Endothelial cell of umbilical vein (primary cell): ENCODE data around the gene ZBTB20. TPM values are rescaled to one million over a fixed set of nuclear protein-coding genes. Genes with fewer than 3 reads are reported as not detected.

ENCODE experiments used
- BruUV-seq: library from RNA; stranded (reverse); fragments of 400-500 nt; replicated peaks from 2 replicates; lab custom pipeline; 2021; lab: Mats Ljungman, UMichigan
- CTCF ChIA-PET: fragments of 300-600, 350-600 bp; sonication (Branson Sonifier 250); formaldehyde crosslinking; loops from one replicate; lab custom pipeline; 2021; ENCODE audit warnings: antibody characterized with exemption, inconsistent platforms; lab: Charles Lee
- POLR2A ChIA-PET: fragments of 300-600, 350-600 bp; sonication (Branson Sonifier 250); formaldehyde crosslinking; loops from one replicate; lab custom pipeline; 2021; ENCODE audit warnings: antibody characterized with exemption, inconsistent platforms; lab: Charles Lee
- DNase-seq: peaks from one replicate; pipeline ENCODE4 v3.0.0-alpha.2; 2011; ENCODE audit warnings: low read depth, low spot score
- FAIRE-seq: peaks from 2 replicates; lab custom pipeline; 2011; peaks lifted over from hg19 to GRCh38; lab: Jason Lieb, UNC
- H2AFZ ChIP-seq: 2 replicates; pipeline ENCODE4 v1.6.0; 2012; ENCODE audit warnings: low read depth, low read length, control low read depth, inconsistent platforms
- H3K27ac ChIP-seq: 2 replicates; pipeline ENCODE4 v1.5.1; 2011; ENCODE audit warnings: low read depth, mild to moderate bottlenecking, control low read depth, low read length, moderate library complexity; ENCODE audit not compliant: insufficient read depth
- H3K27me3 ChIP-seq, 2 experiments: 2 replicates each; pipeline versions ENCODE4 v1.6.0 to v1.6.1; 2011; ENCODE audit warnings: low read length in 2 of 2, mixed read lengths in 1 of 2; ENCODE audit not compliant: control insufficient read depth in 2 of 2, insufficient read depth in 2 of 2
- H3K36me3 ChIP-seq, 2 experiments: 2 replicates in 1 of 2; 3 replicates in 1 of 2; pipeline ENCODE4 v1.5.1; 2011; ENCODE audit warnings: low read length in 2 of 2, mild to moderate bottlenecking in 1 of 2, moderate library complexity in 1 of 2; ENCODE audit not compliant: control insufficient read depth in 2 of 2, insufficient read depth in 2 of 2; ENCODE audit errors: extremely low read depth in 1 of 2
- H3K4me1 ChIP-seq: 3 replicates; pipeline ENCODE4 v1.5.1; 2011; ENCODE audit warnings: mild to moderate bottlenecking, low read length; ENCODE audit not compliant: control insufficient read depth, insufficient read depth; ENCODE audit errors: extremely low read depth
- H3K4me2 ChIP-seq: 2 replicates; pipeline ENCODE4 v1.6.1; 2011; ENCODE audit warnings: low read length, control low read depth, mixed read lengths; ENCODE audit not compliant: insufficient read depth
- H3K4me3 ChIP-seq, 3 experiments: fragments of 200-600 bp in 1 of 3; sonication (generic), shearing (Covaris generic) in 1 of 3; replicated peaks in 1 of 3; 2 replicates each; pipeline ENCODE4 v1.5.1; 2011 to 2016; ENCODE audit warnings: control low read depth in 3 of 3, low read length in 3 of 3, mild to moderate bottlenecking in 2 of 3, inconsistent platforms in 1 of 3, low read depth in 1 of 3, moderate library complexity in 1 of 3; ENCODE audit not compliant: insufficient read depth in 1 of 3
- H3K79me2 ChIP-seq: 2 replicates; pipeline ENCODE4 v1.6.0; 2012; ENCODE audit warnings: low read length, inconsistent platforms; ENCODE audit not compliant: control insufficient read depth, insufficient read depth
- H3K9ac ChIP-seq: replicated peaks from 2 replicates; pipeline ENCODE3; 2011; ENCODE audit warnings: low read length, control low read depth; ENCODE audit not compliant: insufficient read depth; ENCODE audit errors: extremely low read depth
- H3K9me1 ChIP-seq: replicated peaks from 3 replicates; pipeline ENCODE4 v1.6.0; 2011; ENCODE audit warnings: mild to moderate bottlenecking, low read length; ENCODE audit not compliant: control insufficient read depth, insufficient read depth; ENCODE audit errors: extremely low read depth
- H3K9me3 ChIP-seq: replicated peaks from 2 replicates; pipeline ENCODE4 v1.5.1; 2012; ENCODE audit warnings: low read length, inconsistent platforms; ENCODE audit not compliant: control insufficient read depth, insufficient read depth
- H4K20me1 ChIP-seq: replicated peaks from 2 replicates; pipeline ENCODE3; 2011; ENCODE audit warnings: mild to moderate bottlenecking, low read length; ENCODE audit not compliant: control insufficient read depth, insufficient read depth; ENCODE audit errors: extremely low read depth
- EZH2 ChIP-seq: IDR thresholded peaks from 2 replicates; pipeline ENCODE4 v1.6.1; 2012; ENCODE audit warnings: borderline replicate concordance, low read depth, mild to moderate bottlenecking, moderate library complexity, low read length, inconsistent platforms; ENCODE audit not compliant: severe bottlenecking
- FOS ChIP-seq: IDR thresholded peaks from 2 replicates; pipeline ENCODE4 v1.6.1; 2011; ENCODE audit warnings: mild to moderate bottlenecking, low read length, moderate library complexity, borderline replicate concordance; ENCODE audit not compliant: insufficient read depth
- GATA2 ChIP-seq: IDR thresholded peaks from 2 replicates; pipeline ENCODE4 v1.7.0; 2011; ENCODE audit warnings: low read depth, mild to moderate bottlenecking, moderate library complexity, mixed read lengths, low read length; ENCODE audit not compliant: insufficient read length, insufficient read depth
- JUN ChIP-seq: IDR thresholded peaks from 2 replicates; pipeline ENCODE4 v1.6.1; 2011; ENCODE audit warnings: borderline replicate concordance, low read depth; ENCODE audit not compliant: insufficient read length, insufficient read depth
- MYC ChIP-seq: IDR thresholded peaks from one replicate; pipeline ENCODE4 v1.6.1; 2011; ENCODE audit warnings: mild to moderate bottlenecking, low read depth, low read length
- POLR2A ChIP-seq: IDR thresholded peaks from 2 replicates; pipeline ENCODE4 v1.6.1; 2012; ENCODE audit warnings: low read depth, mild to moderate bottlenecking, control low read depth, low read length
- POLR2AphosphoS5 ChIP-seq: IDR thresholded peaks from 2 replicates; pipeline ENCODE4 v1.6.1; 2012; ENCODE audit warnings: low read depth, mild to moderate bottlenecking, control low read depth, low read length, moderate library complexity; ENCODE audit not compliant: insufficient read depth
- dilution Hi-C: fragments of 300-500 bp; cut with MboI; formaldehyde crosslinking; loops from one replicate; pipeline ENCODE4 v1.15.0; 2019; ENCODE audit warnings: low sequenced_read_pairs; ENCODE audit not compliant: extremely low pct_ligation_motif_present
- intact Hi-C: fragments of 100-400 bp; cut with micrococcal nuclease; formaldehyde crosslinking; loops from one replicate; pipeline ENCODE4 v1.10.0; 2022
- polyA plus RNA-seq, 4 experiments: library from polyadenylated mRNA; depleted of rRNA in 3 of 4; stranded (reverse) in 3 of 4; unstranded in 1 of 4; fragments of >200 nt; gene quantifications; 2 replicates each; pipeline versions ENCODE4 v1.2.1 to v1.2.3, GENCODE V29; 2011 to 2012; ENCODE audit warnings: missing spikeins in 1 of 4
- total RNA-seq: library from RNA; stranded (reverse); gene quantifications from 2 replicates; pipeline ENCODE4 v1.2.3, GENCODE V29; 2021
- TF ChIP-seq, protein P1 (sequence below): IDR thresholded peaks from 2 replicates; pipeline ENCODE4 v1.6.1; 2011; ENCODE audit not compliant: insufficient read depth, insufficient read length
- TF ChIP-seq, protein P2 (sequence below), 2 donors: IDR thresholded peaks; 1 replicate in 1 of 2; 2 replicates in 1 of 2; pipeline ENCODE4 v1.5.1; 2011; ENCODE audit warnings: low read length in 2 of 2, mild to moderate bottlenecking in 2 of 2, moderate library complexity in 2 of 2, control low read depth in 1 of 2, inconsistent platforms in 1 of 2, low read depth in 1 of 2; ENCODE audit not compliant: insufficient read depth in 1 of 2; ENCODE audit errors: extremely low read depth in 1 of 2

Gene ZBTB20
- total and polyA plus RNA-seq, 2 donors (not counting 3 experiments of a cell fraction or from before 2014, with no cell fraction given): 2.1 to 20.5 TPM

DNA sequence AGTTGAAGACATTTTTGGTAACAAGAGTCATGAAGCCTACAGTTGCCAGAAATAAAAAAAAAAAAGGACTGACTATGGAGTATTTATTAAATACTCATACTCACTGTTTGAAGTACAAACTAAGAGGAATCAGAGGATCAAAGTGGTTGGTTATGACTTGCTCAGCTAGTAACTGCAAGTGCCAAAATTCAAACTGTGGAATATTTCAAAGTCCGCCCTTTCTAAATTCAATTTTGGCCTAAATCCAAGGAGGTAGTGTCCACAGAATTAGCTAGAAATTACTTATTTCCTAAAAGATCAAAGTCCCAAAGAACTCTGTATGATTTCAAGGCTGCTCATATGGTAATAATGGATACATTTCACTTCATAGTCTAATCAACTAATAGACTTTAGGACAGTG, 274.5 kb downstream of the ZBTB20 start:
- H3K36me3 ChIP-seq: no peaks in the 10 kb centered on the region
- ChIA-PET POLR2A (no interaction called here), CTCF (no interaction called here)
- intact Hi-C loops (loop anchor here (10.0 kb wide), 1 partner anchor 488 kb away; no protein-coding TSS in a partner anchor), dilution Hi-C loops (no loop called here)
- no TSS peak for BruUV-seq
- no peaks in the 10 kb centered on the region for H3K9me1 ChIP-seq
- H3K27me3 ChIP-seq: no peaks in the 10 kb centered on the region
- H3K9me3 ChIP-seq: no peaks in the 10 kb centered on the region
- peaks cover 4% of the 10 kb centered on the region for H3K4me1 ChIP-seq
- FAIRE-seq (no peak), DNase-seq (no peak)
- H4K20me1 ChIP-seq: no peaks in the 10 kb centered on the region
- no peak overlapping the region for H3K4me3 ChIP-seq
- no peak overlapping the region for H2AFZ ChIP-seq
- no peak for TF ChIP-seq JUN
- TF ChIP-seq POLR2A: no peak
- no peak for TF ChIP-seq GATA2
- no peak for TF ChIP-seq MYC
- no peak for TF ChIP-seq POLR2AphosphoS5
- TF ChIP-seq FOS: no peak
- no peak for TF ChIP-seq EZH2
- H3K9ac ChIP-seq: no peak overlapping the region
- no peak overlapping the region for H3K27ac ChIP-seq
- no peaks in the 10 kb centered on the region for H3K79me2 ChIP-seq
- no peak overlapping the region for H3K4me2 ChIP-seq

DNA sequence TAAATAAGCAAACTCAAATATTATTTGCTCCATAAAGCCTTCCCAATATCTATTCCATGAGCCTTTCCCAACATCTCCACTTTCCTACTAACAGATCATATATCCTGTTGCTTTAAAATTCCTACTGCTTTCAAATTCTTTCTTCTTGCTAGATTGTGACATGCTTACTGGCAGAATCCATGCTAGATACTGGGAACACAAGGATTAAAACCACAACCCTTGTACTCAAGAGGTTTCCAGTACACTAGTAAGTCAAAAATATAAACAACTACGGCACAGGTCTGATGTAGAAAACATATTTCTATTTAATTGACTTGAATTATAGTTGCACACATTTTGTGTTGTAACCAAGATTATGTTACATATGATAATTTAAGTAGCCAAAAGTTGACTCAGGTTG, 275.0 kb downstream of the ZBTB20 start:
- no peak for FAIRE-seq
- no TSS peak for BruUV-seq
- dilution Hi-C loops: no loop called here

More for the DNA sequence above, 275.0 kb downstream of the ZBTB20 start:
- Histone ChIP-seq H3K27me3 (no peaks in the 10 kb centered on the region), H3K4me1 (peaks cover 4% of the 10 kb centered on the region), H3K36me3 (no peaks in the 10 kb centered on the region), H3K4me2 (no peak overlapping the region), H3K79me2 (no peaks in the 10 kb centered on the region), H3K9me1 (no peaks in the 10 kb centered on the region), H3K9me3 (no peaks in the 10 kb centered on the region), H2AFZ (no peak overlapping the region), H4K20me1 (no peaks in the 10 kb centered on the region), H3K9ac (no peak overlapping the region), H3K27ac (no peak overlapping the region), H3K4me3 (no peak overlapping the region)
- ChIA-PET CTCF (no interaction called here), POLR2A (no interaction called here)
- no peak for DNase-seq
- TF ChIP-seq MYC (no peak), EZH2 (no peak), POLR2AphosphoS5 (no peak), JUN (no peak), FOS (no peak), GATA2 (no peak), POLR2A (no peak)
- TF ChIP-seq, protein P1, sequence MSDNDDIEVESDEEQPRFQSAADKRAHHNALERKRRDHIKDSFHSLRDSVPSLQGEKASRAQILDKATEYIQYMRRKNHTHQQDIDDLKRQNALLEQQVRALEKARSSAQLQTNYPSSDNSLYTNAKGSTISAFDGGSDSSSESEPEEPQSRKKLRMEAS: no peak
- TF ChIP-seq, protein P2, sequence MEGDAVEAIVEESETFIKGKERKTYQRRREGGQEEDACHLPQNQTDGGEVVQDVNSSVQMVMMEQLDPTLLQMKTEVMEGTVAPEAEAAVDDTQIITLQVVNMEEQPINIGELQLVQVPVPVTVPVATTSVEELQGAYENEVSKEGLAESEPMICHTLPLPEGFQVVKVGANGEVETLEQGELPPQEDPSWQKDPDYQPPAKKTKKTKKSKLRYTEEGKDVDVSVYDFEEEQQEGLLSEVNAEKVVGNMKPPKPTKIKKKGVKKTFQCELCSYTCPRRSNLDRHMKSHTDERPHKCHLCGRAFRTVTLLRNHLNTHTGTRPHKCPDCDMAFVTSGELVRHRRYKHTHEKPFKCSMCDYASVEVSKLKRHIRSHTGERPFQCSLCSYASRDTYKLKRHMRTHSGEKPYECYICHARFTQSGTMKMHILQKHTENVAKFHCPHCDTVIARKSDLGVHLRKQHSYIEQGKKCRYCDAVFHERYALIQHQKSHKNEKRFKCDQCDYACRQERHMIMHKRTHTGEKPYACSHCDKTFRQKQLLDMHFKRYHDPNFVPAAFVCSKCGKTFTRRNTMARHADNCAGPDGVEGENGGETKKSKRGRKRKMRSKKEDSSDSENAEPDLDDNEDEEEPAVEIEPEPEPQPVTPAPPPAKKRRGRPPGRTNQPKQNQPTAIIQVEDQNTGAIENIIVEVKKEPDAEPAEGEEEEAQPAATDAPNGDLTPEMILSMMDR (IDR thresholded peaks at IDR 0.05; ENCODE audit: extremely low read depth in 1 of 2, insufficient read depth in 1 of 2, low read depth in 1 of 2, low read length in 2 of 2): no peak
- intact Hi-C loops: loop anchor here (10.0 kb wide), 1 partner anchor 487 kb away; no protein-coding TSS in a partner anchor
